Suprapubic skin (tissue), 4 donors: Measurements from ENCODE around the gene ATP5ME. TPM values are rescaled to one million over a fixed set of nuclear protein-coding genes. Genes with fewer than 3 reads are reported as not detected.

Source experiments
- DNase-seq, 2 donors: peaks; one replicate each; pipeline ENCODE4 v3.0.0-alpha.2; 2019; ENCODE audit warnings: low spot score in 2 of 2
- H3K27ac ChIP-seq: fragments of 200-600 bp; sonication (generic); one replicate; pipeline ENCODE4 v1.5.1; 2019
- H3K27me3 ChIP-seq: fragments of 200-600 bp; sonication (generic); one replicate; pipeline ENCODE4 v1.5.1; 2019
- H3K36me3 ChIP-seq: fragments of 200-600 bp; sonication (generic); one replicate; pipeline ENCODE4 v1.5.1; 2019
- H3K4me1 ChIP-seq: fragments of 200-600 bp; sonication (generic); one replicate; pipeline ENCODE4 v1.5.1; 2019
- H3K4me3 ChIP-seq: fragments of 200-600 bp; sonication (generic); one replicate; pipeline ENCODE4 v1.5.1; 2019; ENCODE audit warnings: mild to moderate bottlenecking
- H3K9me3 ChIP-seq: fragments of 200-600 bp; sonication (generic); one replicate; pipeline ENCODE4 v1.5.1; 2019
- EP300 ChIP-seq: sonication (generic); formaldehyde crosslinking; IDR thresholded peaks from one replicate; pipeline ENCODE4 v1.6.1; 2017; ENCODE audit warnings: antibody characterized with exemption
- POLR2A ChIP-seq, 2 donors: fragments of 450-650 bp; IDR thresholded peaks; one replicate each; pipeline ENCODE4 v1.6.1; 2017; ENCODE audit warnings: antibody characterized with exemption in 2 of 2, mild to moderate bottlenecking in 2 of 2, moderate library complexity in 2 of 2
- POLR2AphosphoS5 ChIP-seq, 3 donors: sonication (generic); formaldehyde crosslinking; IDR thresholded peaks; one replicate each; pipeline ENCODE4 v1.6.1; 2017; ENCODE audit warnings: antibody characterized with exemption in 3 of 3
- WGBS: methylation state at CpG from one replicate; pipeline ENCODE4 v1.1.5; 2018; 5-methylcytosine and 5-hydroxymethylcytosine counted together
- total RNA-seq, 4 donors: library from RNA; depleted of rRNA; stranded (reverse); fragments of >200 nt; gene quantifications; one replicate each; pipeline ENCODE4 v1.1.0, GENCODE V29; 2016
- TF ChIP-seq, protein P1 (sequence below), 2 donors: fragments of 200-600 bp in 1 of 2; fragments of 450-650 bp in 1 of 2; sonication (generic) in 1 of 2; IDR thresholded peaks; one replicate each; pipeline ENCODE4 v1.5.1; 2016 to 2019; ENCODE audit warnings: antibody characterized with exemption in 2 of 2, mild to moderate bottlenecking in 1 of 2, moderate library complexity in 1 of 2

The ATP5ME gene
- total RNA-seq, 4 donors from 2014 or later, result 60.2 to 167 (median 102) TPM

DNA sequence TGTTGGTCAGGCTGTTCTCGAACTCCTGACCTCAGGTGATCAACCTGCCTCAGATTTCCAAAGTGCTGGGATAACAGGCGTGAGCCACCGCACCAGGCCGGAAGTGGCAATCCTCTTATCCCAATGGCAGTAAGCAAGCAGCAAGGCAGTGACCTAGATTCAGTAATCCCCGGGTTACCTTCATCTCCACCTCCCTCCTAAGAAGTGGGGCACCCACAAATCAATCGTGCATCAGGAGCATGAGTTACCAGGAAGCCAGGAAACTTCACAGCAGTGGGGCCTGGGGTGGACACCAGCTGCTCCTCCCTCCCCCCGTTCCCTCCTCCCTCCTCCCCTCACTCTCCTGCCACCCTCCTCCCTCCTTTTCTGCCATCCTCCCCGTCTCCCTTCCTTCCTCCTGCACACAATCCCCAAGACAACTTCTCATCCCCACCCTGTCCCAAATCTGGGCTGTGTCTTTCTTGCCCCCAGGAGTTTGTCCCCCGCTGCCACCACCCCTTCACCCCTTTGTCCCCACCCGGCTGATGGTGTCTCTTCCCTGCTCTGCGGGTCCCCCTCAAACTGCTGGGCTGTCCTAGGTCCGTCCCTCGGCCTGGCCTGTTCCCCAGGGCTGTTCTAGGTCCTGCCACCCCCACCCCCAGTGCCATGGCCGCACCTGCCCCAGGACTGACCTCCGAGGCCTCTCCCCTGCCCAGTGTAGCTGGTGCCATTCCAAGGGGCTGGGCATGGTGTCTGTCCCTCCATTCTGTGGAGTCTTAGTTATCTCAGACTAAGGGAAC is 46.5 kb downstream of the ATP5ME start:
- peak; percentile 31 to 70 for DNase-seq
- no peaks in the 10 kb centered on the region for H3K9me3 ChIP-seq
- H3K4me1 ChIP-seq, result no peaks in the 10 kb centered on the region
- H3K4me3 ChIP-seq, result no peak overlapping the region
- H3K27ac ChIP-seq, result no peak overlapping the region
- H3K27me3 ChIP-seq, result peaks cover 19% of the 10 kb centered on the region
- TF ChIP-seq POLR2A (IDR thresholded peaks at IDR 0.05) (no peak), EP300 (no peak), POLR2AphosphoS5 (IDR thresholded peaks at IDR 0.05) (no peak)
- TF ChIP-seq, protein P1, sequence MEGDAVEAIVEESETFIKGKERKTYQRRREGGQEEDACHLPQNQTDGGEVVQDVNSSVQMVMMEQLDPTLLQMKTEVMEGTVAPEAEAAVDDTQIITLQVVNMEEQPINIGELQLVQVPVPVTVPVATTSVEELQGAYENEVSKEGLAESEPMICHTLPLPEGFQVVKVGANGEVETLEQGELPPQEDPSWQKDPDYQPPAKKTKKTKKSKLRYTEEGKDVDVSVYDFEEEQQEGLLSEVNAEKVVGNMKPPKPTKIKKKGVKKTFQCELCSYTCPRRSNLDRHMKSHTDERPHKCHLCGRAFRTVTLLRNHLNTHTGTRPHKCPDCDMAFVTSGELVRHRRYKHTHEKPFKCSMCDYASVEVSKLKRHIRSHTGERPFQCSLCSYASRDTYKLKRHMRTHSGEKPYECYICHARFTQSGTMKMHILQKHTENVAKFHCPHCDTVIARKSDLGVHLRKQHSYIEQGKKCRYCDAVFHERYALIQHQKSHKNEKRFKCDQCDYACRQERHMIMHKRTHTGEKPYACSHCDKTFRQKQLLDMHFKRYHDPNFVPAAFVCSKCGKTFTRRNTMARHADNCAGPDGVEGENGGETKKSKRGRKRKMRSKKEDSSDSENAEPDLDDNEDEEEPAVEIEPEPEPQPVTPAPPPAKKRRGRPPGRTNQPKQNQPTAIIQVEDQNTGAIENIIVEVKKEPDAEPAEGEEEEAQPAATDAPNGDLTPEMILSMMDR (IDR thresholded peaks at IDR 0.05), result no peak
- WGBS, result 83% methylated on average over 15 of the region's 15 CpGs
- H3K36me3 ChIP-seq, result no peaks in the 10 kb centered on the region

DNA sequence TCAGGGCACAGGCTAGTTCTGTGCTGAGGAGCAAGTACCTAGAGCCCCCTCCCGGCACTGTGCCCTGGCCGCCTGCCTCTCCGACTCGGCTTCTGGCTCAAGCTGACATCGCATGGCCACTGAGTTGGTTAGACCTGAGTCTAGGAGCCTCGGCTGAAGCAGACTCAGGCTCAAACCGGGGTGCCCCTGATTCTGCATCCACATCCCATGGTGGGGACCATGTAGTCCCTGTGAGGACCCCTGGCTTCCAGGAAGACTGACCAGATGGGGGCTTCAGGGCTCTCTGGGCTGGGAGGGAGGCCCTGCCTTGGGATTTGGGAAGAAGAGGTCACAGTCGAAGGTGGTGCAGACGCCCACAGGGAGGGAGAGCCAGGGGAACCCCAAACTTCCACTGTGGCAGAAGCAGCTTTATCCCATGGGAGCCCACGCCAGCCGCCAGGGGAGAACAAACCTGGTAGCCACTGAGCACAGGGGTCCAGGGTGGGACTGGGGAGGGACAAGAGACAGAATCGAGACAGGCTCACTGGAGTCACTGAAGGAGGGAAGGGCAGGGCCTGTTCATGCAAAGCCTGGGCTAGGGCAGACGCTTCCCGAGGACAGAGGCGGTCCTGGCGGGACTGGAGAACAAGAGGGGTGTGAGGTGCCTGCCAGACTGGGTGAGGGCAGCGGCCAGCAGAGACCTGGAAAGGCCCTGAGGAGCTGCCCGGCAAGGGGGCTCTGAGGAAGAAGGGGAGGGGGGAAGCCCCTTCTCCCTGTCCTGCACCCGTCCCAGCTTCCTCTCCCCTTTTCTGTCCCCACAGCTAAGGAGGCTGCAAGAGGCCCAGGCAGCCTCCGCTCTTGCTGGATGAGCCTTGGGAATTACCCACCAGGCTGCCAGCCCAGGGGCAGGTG is 47.6 kb downstream of the ATP5ME start:
- Histone ChIP-seq H3K4me1 (no peaks in the 10 kb centered on the region), H3K4me3 (no peak overlapping the region), H3K27ac (no peak overlapping the region), H3K36me3 (no peaks in the 10 kb centered on the region), H3K27me3 (peaks cover 19% of the 10 kb centered on the region), H3K9me3 (no peaks in the 10 kb centered on the region)
- DNase-seq, result peak; percentile 39 to 74
- WGBS, result 65% methylated on average over 11 of the region's 20 CpGs
- TF ChIP-seq POLR2A (IDR thresholded peaks at IDR 0.05) (no peak), EP300 (no peak), POLR2AphosphoS5 (IDR thresholded peaks at IDR 0.05) (no peak)
- TF ChIP-seq, protein P1 (IDR thresholded peaks at IDR 0.05), result no peak

DNA sequence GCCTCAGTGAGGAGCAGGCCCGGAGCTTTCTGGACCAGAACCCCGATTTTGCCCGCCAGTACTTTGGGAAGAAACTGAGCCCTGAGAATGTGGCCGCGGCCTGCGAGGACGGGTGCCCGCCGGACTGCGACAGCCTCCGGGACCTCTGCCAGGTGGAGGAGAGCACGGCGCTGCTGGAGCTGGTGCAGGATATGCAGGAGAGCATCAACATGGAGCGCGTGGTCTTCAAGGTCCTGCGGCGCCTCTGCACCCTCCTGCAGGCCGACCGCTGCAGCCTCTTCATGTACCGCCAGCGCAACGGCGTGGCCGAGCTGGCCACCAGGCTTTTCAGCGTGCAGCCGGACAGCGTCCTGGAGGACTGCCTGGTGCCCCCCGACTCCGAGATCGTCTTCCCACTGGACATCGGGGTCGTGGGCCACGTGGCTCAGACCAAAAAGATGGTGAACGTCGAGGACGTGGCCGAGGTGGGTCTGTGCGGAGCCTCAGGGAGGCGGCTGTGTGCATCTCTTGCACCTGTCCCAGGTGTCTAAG is 48.4 kb downstream of the ATP5ME start:
- no peak overlapping the region for H3K4me3 ChIP-seq
- H3K36me3 ChIP-seq, result no peaks in the 10 kb centered on the region
- no peaks in the 10 kb centered on the region for H3K4me1 ChIP-seq
- H3K27ac ChIP-seq, result no peak overlapping the region
- peaks cover 24% of the 10 kb centered on the region for H3K27me3 ChIP-seq
- WGBS, result 94% methylated on average over 32 of the region's 39 CpGs
- no peak for TF ChIP-seq POLR2AphosphoS5 (IDR thresholded peaks at IDR 0.05)
- TF ChIP-seq, protein P1 (IDR thresholded peaks at IDR 0.05), result no peak
- no peaks in the 10 kb centered on the region for H3K9me3 ChIP-seq
- peak; percentile 44 to 72 for DNase-seq

DNA sequence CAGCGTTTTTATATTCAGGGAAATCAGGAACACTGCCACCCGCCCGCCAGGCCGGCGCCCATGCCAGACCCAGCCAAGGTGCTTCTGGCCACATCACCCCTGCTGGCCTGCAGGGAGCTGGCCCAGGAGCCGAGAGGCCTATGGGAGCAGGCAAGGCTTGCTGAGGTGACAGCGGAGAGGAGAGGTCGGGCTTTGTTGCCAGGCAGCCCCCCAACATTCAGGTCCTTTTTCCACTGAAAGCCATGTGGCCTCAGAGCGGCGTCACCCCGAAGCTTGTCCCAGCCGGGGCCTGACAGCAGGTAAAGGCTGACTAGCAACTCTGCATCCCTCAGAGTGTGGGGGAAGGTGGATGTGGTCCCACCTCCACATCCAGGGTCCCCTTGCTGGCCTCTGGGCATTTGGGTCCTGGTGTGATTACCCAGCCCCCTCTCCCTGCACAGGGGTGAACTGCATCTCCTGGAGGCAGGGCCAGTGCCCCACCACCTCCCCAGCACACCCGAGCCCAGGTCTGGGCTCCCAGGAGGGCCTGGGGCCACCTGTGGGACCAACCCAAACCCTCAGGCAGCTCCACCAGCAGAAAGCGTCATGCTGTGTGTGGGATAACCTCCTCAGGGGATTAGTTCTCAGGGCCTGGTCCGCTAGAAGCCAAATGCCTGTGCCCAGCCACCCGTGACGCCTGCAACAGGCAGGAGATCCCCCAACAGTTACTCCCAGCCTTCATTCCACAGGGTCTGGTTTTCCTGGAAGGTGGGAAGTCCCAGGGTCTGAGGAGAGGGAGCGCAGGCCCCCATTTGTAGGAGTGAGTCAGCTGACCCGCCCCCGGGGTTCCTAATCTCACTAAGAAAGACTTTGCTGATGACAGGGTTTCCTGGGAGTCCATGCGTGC is 49.1 kb downstream of the ATP5ME start, which contains the start of gene PDE6B:
Gene PDE6B (plus strand): TSS at position 869 of the 886 bp plus-strand sequence. CDS start 54 bp downstream, outside the sequence.
- Histone ChIP-seq H3K27ac (no peak within 1 kb of the TSS), H3K36me3 (no peaks in the 10 kb centered on the region), H3K4me3 (no peak within 1 kb of the TSS), H3K4me1 (no peaks in the 10 kb centered on the region), H3K27me3 (peaks cover 25% of the 10 kb centered on the region), H3K9me3 (no peaks in the 10 kb centered on the region)
- peak in 1 of 2 donors; percentile 35 for DNase-seq
- WGBS, result 78% methylated on average over 5 of the region's 21 CpGs
- TF ChIP-seq EP300 (no peak), POLR2AphosphoS5 (IDR thresholded peaks at IDR 0.05) (no peak), POLR2A (IDR thresholded peaks at IDR 0.05) (no peak)
- TF ChIP-seq, protein P1 (IDR thresholded peaks at IDR 0.05), result no peak
